IMR-90 (cell line): Measurements from ENCODE around the gene KMT2E. TPM values are rescaled to one million over a fixed set of nuclear protein-coding genes. Genes with fewer than 3 reads are reported as not detected.
A peak's percentile ranks its signal among the peaks of the same experiment; 100 is the strongest.

ENCODE experiments used
- ATAC-seq: fragments of 200-7000 bp; cut with Tn5 transposase; 2 replicates; pipeline ENCODE4 v1.9.1; 2020; ENCODE audit warnings: low read depth, mild to moderate bottlenecking, moderate library complexity
- BruUV-seq: library from RNA; stranded (reverse); fragments of 400-500 nt; replicated peaks from 2 replicates; lab custom pipeline; 2021; lab: Mats Ljungman, UMichigan
- CTCF ChIA-PET: fragments of 300-600 bp; formaldehyde crosslinking; extraction: SDS; loops from one replicate; lab custom pipeline; 2021; ENCODE audit warnings: antibody characterized with exemption; lab: Yijun Ruan, JAX
- POLR2A ChIA-PET: fragments of 300-600 bp; sonication (Branson Sonifier 250); formaldehyde crosslinking; loops from one replicate; lab custom pipeline; 2022; ENCODE audit warnings: antibody characterized with exemption; ENCODE audit not compliant: unreplicated experiment; lab: Charles Lee
- DNase-seq: peaks from one replicate; pipeline ENCODE4 v3.0.0; 2013
- H2AFZ ChIP-seq: replicated peaks from 2 replicates; pipeline ENCODE3; 2013; ENCODE audit warnings: low read length, mild to moderate bottlenecking; ENCODE audit not compliant: poor library complexity
- H2AK5ac ChIP-seq: 2 replicates; pipeline ENCODE4 v1.6.1; 2013; ENCODE audit warnings: low read depth, low read length, inconsistent platforms
- H2AK9ac ChIP-seq: replicated peaks from 2 replicates; pipeline ENCODE3; 2013; ENCODE audit warnings: mild to moderate bottlenecking, low read depth, low read length, moderate library complexity; ENCODE audit not compliant: poor library complexity
- H2BK120ac ChIP-seq: 2 replicates; pipeline ENCODE4 v1.6.1; 2013; ENCODE audit warnings: low read depth, low read length, inconsistent platforms
- H2BK15ac ChIP-seq: 3 replicates; pipeline ENCODE4 v1.6.1; 2013; ENCODE audit warnings: low read depth, low read length, inconsistent platforms
- H2BK20ac ChIP-seq: 2 replicates; pipeline ENCODE4 v1.6.1; 2013; ENCODE audit warnings: low read depth, mild to moderate bottlenecking, inconsistent platforms, low read length, moderate library complexity
- H2BK5ac ChIP-seq: 2 replicates; pipeline ENCODE4 v1.6.1; 2013; ENCODE audit warnings: mild to moderate bottlenecking, low read depth, low read length, inconsistent platforms; ENCODE audit not compliant: poor library complexity, severe bottlenecking
- H3K14ac ChIP-seq: replicated peaks from 2 replicates; pipeline ENCODE4 v1.6.1; 2013; ENCODE audit warnings: low read depth, low read length, inconsistent platforms
- H3K18ac ChIP-seq: 2 replicates; pipeline ENCODE4 v1.6.1; 2013; ENCODE audit warnings: low read depth, low read length, control low read depth
- H3K23ac ChIP-seq: 2 replicates; pipeline ENCODE4 v1.6.1; 2013; ENCODE audit warnings: low read depth, low read length, inconsistent platforms
- H3K27ac ChIP-seq: 2 replicates; pipeline ENCODE4 v1.5.1; 2013; ENCODE audit warnings: mild to moderate bottlenecking, control low read depth, low read length; ENCODE audit not compliant: insufficient read depth
- H3K27me3 ChIP-seq: 2 replicates; pipeline ENCODE4 v1.6.1; 2013; ENCODE audit warnings: low read length; ENCODE audit not compliant: control insufficient read depth, insufficient read depth
- H3K36me3 ChIP-seq: 2 replicates; pipeline ENCODE4 v1.6.1; 2013; ENCODE audit warnings: low read length, mixed read lengths; ENCODE audit not compliant: control insufficient read depth, insufficient read depth
- H3K4ac ChIP-seq: 2 replicates; pipeline ENCODE4 v1.6.1; 2013; ENCODE audit warnings: low read depth, low read length, inconsistent platforms
- H3K4me1 ChIP-seq: 2 replicates; pipeline ENCODE4 v1.6.1; 2013; ENCODE audit warnings: low read length, mixed read lengths; ENCODE audit not compliant: control insufficient read depth, insufficient read depth
- H3K4me2 ChIP-seq: 2 replicates; pipeline ENCODE4 v1.6.1; 2013; ENCODE audit warnings: low read depth, mild to moderate bottlenecking, control low read depth, low read length, moderate library complexity
- H3K4me3 ChIP-seq: 2 replicates; pipeline ENCODE4 v1.5.1; 2013; ENCODE audit warnings: low read depth, mild to moderate bottlenecking, control low read depth, low read length, moderate library complexity; ENCODE audit not compliant: insufficient read depth
- H3K56ac ChIP-seq: 2 replicates; pipeline ENCODE4 v1.6.1; 2013; ENCODE audit warnings: low read length, inconsistent platforms; ENCODE audit not compliant: insufficient read depth; ENCODE audit errors: extremely low read depth
- H3K79me1 ChIP-seq, 2 experiments: 2 replicates each; pipeline ENCODE4 v1.6.1; 2013; ENCODE audit warnings: low read length in 2 of 2, inconsistent platforms in 1 of 2, low read depth in 1 of 2
- H3K9ac ChIP-seq: 2 replicates; pipeline ENCODE4 v1.6.1; 2013; ENCODE audit warnings: low read depth, low read length, control low read depth
- H3K9me1 ChIP-seq: 2 replicates; pipeline ENCODE4 v1.6.1; 2013; ENCODE audit warnings: low read length, inconsistent platforms; ENCODE audit not compliant: insufficient read depth
- H3K9me3 ChIP-seq: 2 replicates; pipeline ENCODE4 v1.6.1; 2013; ENCODE audit warnings: low read length; ENCODE audit not compliant: control insufficient read depth, insufficient read depth
- H4K20me1 ChIP-seq: 2 replicates; pipeline ENCODE4 v1.6.1; 2013; ENCODE audit warnings: low read length, inconsistent platforms; ENCODE audit not compliant: insufficient read depth
- H4K5ac ChIP-seq: 2 replicates; pipeline ENCODE4 v1.6.1; 2013; ENCODE audit warnings: mild to moderate bottlenecking, low read depth, low read length, control low read depth
- H4K8ac ChIP-seq, 2 experiments: 2 replicates each; pipeline ENCODE4 v1.6.1; 2013; ENCODE audit warnings: low read depth in 2 of 2, low read length in 2 of 2, control low read depth in 1 of 2, inconsistent platforms in 1 of 2
- H4K91ac ChIP-seq: 2 replicates; pipeline ENCODE4 v1.6.1; 2013; ENCODE audit warnings: low read depth, low read length, inconsistent platforms; ENCODE audit not compliant: insufficient read depth
- MAFK ChIP-seq: IDR thresholded peaks from 2 replicates; pipeline ENCODE4 v1.6.1; 2012; ENCODE audit warnings: low read depth, low read length, improper control_type of control experiment
- MXI1 ChIP-seq: IDR thresholded peaks from 2 replicates; pipeline ENCODE4 v1.6.1; 2012; ENCODE audit warnings: low read depth, mild to moderate bottlenecking, low read length, moderate library complexity, borderline replicate concordance
- WGBS, 2 experiments: methylation state at CpG; one replicate each; pipeline versions ENCODE4 v1.1.5 to v1.1.7; 2013; ENCODE audit warnings: missing lambda C conversion rate in 2 of 2; ENCODE audit not compliant: insufficient read length in 1 of 2; ENCODE audit errors: extremely low coverage in 2 of 2; 5-methylcytosine and 5-hydroxymethylcytosine counted together
- dilution Hi-C: fragments of 300-500 bp; cut with HindIII; formaldehyde crosslinking; loops from one replicate; pipeline ENCODE4 v1.14.3; 2018; ENCODE audit warnings: low sequenced_read_pairs; ENCODE audit not compliant: unreplicated experiment
- in situ Hi-C: fragments of 300-500 bp; cut with MboI; formaldehyde crosslinking; loops from 3 replicates; pipeline ENCODE4 v1.14.3; 2019; ENCODE audit warnings: low sequenced_read_pairs, inconsistent platforms, mixed read lengths
- intact Hi-C: fragments of 100-400 bp; cut with micrococcal nuclease; formaldehyde crosslinking; loops from 2 replicates; pipeline ENCODE4 v1.10.0; 2022
- polyA plus RNA-seq, 3 experiments: library from polyadenylated mRNA; depleted of rRNA; stranded (reverse); fragments of >200 nt; gene quantifications; 2 replicates each; pipeline ENCODE4 v1.2.3, GENCODE V29; 2012; ENCODE audit warnings: low replicate concordance in 1 of 3
- total RNA-seq: library from RNA; depleted of rRNA; stranded (reverse); fragments of >200 nt; gene quantifications from 2 replicates; pipeline ENCODE4 v1.2.3, GENCODE V29; 2012

The KMT2E gene
- total and polyA plus RNA-seq, 2 of the 4 experiments (the other 2 are of a cell fraction) = 16.8 to 79.2 TPM

GRCh38 chr7:105131033-105131656, 117.1 kb downstream of the KMT2E start:
- H4K5ac ChIP-seq = no peak overlapping the region
- no peak overlapping the region for H2BK5ac ChIP-seq
- CTCF ChIA-PET = no interaction called here
- peaks cover 25 to 66% of the 10 kb centered on the region in 2 experiments for H3K79me1 ChIP-seq
- dilution Hi-C loops (no loop called here), in situ Hi-C loops (loop anchor here (25.0 kb wide), 1 partner anchor 206 kb away; no protein-coding TSS in a partner anchor), intact Hi-C loops (no loop called here)
- POLR2A ChIA-PET = no interaction called here
- no peak overlapping the region for H2AK5ac ChIP-seq
- BruUV-seq = no TSS peak
- no peak overlapping the region for H4K91ac ChIP-seq
- no peak overlapping the region for H3K23ac ChIP-seq
- H2AK9ac ChIP-seq = peak overlapping the region; percentile 17
- H3K14ac ChIP-seq = no peak overlapping the region
- peaks cover 14% of the 10 kb centered on the region for H3K36me3 ChIP-seq
- H3K18ac ChIP-seq = no peak overlapping the region
- peaks cover 9% of the 10 kb centered on the region; the same call in 1 of the 2 replicates for H3K9me1 ChIP-seq
- no peaks in the 10 kb centered on the region for H3K9me3 ChIP-seq
- TF ChIP-seq MXI1 (no peak), MAFK (peak; percentile 53)
- DNase-seq (peak; percentile 60), ATAC-seq (peak; percentile 56; the same call in 1 of the 2 replicates)
- WGBS, 2 experiments = 100% methylated on average over 4 of the region's 12 CpGs; no CpG with 5 or more reads in 1 of the 2 experiments
- no peak overlapping the region for H3K4me2 ChIP-seq
- no peak overlapping the region for H2BK15ac ChIP-seq
- peaks cover 2% of the 10 kb centered on the region; the same call in 1 of the 2 replicates for H3K4me1 ChIP-seq
- no peak overlapping the region for H3K9ac ChIP-seq
- H3K27ac ChIP-seq = no peak overlapping the region
- no peak overlapping the region for H2BK120ac ChIP-seq
- peaks cover 17% of the 10 kb centered on the region; the same call in 1 of the 2 replicates for H4K20me1 ChIP-seq
- no peak overlapping the region for H3K4ac ChIP-seq
- H2BK20ac ChIP-seq = no peak overlapping the region
- H4K8ac ChIP-seq = no peak overlapping the region
- H3K56ac ChIP-seq = no peak overlapping the region
- H3K4me3 ChIP-seq = no peak overlapping the region
- no peak overlapping the region for H2AFZ ChIP-seq
- H3K27me3 ChIP-seq = no peaks in the 10 kb centered on the region
